Measurements from ENCODE around the gene NFIC.

DNA sequence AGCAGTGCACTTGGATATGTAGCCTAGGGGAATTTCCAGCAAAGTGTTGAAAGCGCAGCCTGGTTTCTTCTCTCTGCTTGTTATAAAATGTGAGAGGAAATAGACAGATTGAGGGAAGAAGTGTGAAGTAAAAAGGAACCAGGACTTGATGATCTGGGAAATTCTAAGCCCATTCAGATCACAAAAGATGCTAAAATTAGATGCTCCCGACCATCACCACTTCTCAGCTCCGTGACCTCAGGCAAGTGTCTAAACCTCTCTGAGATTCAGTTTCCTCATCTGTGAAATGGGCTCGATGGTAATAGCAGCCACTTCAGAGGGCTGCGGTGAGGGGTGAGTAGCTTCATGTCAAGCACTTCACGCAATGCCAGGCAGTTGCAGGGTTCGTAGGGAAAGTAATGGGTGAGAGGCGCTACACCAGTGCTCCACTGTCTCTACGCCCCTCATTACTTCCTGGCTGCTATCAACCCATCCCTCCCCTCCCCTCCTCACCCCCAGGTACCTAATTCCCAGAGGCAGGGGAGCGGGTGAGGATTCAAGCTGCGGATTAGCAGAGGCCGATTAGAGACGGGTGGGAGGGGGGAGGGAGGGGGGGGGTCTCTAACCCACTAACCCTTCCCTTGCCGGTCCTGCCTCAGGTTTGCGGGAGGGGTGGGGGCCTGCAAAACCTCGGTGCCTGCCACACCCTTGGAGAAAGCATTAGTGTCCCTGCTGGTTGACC is 9.0 kb upstream of the NFIC start:
- TF ChIP-seq EZH2 (IDR thresholded peaks at IDR 0.05) (no peak), POLR2AphosphoS5 (IDR thresholded peaks at IDR 0.05; ENCODE audit: borderline replicate concordance, low read depth, low read length) (no peak), FOXP2 (optimal IDR thresholded peaks at IDR 0.05; ENCODE audit: control extremely low read depth, extremely low read length, insufficient read depth) (no peak)

Measured in SK-N-MC (cell line).